Neural cell (in vitro differentiated cells): ENCODE measurements around the gene CRLF2.

Source experiments
- CTCF ChIP-seq: fragments of 450-650 bp; IDR thresholded peaks from 2 replicates; pipeline ENCODE4 v1.5.1; 2014; ENCODE audit warnings: antibody characterized with exemption, mild to moderate bottlenecking, moderate library complexity; ENCODE audit not compliant: poor library complexity, severe bottlenecking
- EP300 ChIP-seq: fragments of 450-650 bp; conservative IDR thresholded peaks from 2 replicates; pipeline ENCODE4 v1.6.1; 2014; ENCODE audit warnings: antibody characterized with exemption, mild to moderate bottlenecking, moderate library complexity; ENCODE audit not compliant: poor library complexity, severe bottlenecking
- EZH2 ChIP-seq: fragments of 200-600, 300-800 bp; shearing (Covaris generic), sonication (generic); IDR thresholded peaks from 2 replicates; pipeline ENCODE4 v1.6.1; 2014; ENCODE audit warnings: antibody characterized with exemption, low read length, borderline replicate concordance, mild to moderate bottlenecking; ENCODE audit not compliant: insufficient read depth, poor library complexity, severe bottlenecking
- MXI1 ChIP-seq: fragments of 450-650 bp; conservative IDR thresholded peaks from 2 replicates; pipeline ENCODE4 v1.6.1; 2014; ENCODE audit warnings: antibody characterized with exemption, mild to moderate bottlenecking; ENCODE audit not compliant: poor library complexity, severe bottlenecking
- POLR2AphosphoS5 ChIP-seq: IDR thresholded peaks from 2 replicates; pipeline ENCODE4 v1.6.1; 2012
- RAD21 ChIP-seq: fragments of 450-650 bp; conservative IDR thresholded peaks from 2 replicates; pipeline ENCODE4 v1.6.1; 2014; ENCODE audit warnings: antibody characterized with exemption, mild to moderate bottlenecking, moderate library complexity
- REST ChIP-seq: IDR thresholded peaks from 2 replicates; pipeline ENCODE4 v1.6.1; 2012; ENCODE audit warnings: borderline replicate concordance
- SMC3 ChIP-seq: fragments of 450-650 bp; conservative IDR thresholded peaks from 2 replicates; pipeline ENCODE4 v1.6.1; 2014; ENCODE audit warnings: antibody characterized with exemption, mild to moderate bottlenecking, moderate library complexity; ENCODE audit not compliant: poor library complexity
- TAF1 ChIP-seq: IDR thresholded peaks from 2 replicates; pipeline ENCODE4 v1.6.1; 2012; ENCODE audit warnings: low read depth

DNA sequence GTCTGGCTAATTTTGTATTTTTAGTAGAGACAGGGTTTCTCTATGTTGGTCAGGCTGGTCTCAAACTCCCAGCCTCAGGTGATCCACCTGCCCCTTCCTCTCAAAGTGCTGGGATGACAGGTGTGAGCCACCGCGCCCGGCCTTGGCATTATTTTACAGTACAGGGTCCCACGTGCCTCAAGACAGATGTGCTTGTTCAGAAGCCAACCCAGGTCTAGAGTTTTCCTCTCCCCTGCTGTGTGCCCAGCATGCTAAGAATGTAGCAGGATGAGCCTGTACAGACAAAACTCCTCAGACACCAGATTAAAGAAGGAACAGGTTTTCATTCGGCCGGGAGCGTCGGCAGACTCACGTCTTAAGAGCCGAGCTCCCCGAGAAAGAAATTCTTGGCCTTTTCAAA is 42.2 kb downstream of the CRLF2 start:
- TF ChIP-seq CTCF = no peak
- no peak for TF ChIP-seq RAD21
- no peak for TF ChIP-seq POLR2AphosphoS5
- no peak for TF ChIP-seq EZH2
- TF ChIP-seq TAF1 = no peak
- no peak for TF ChIP-seq REST
- TF ChIP-seq SMC3 = no peak
- TF ChIP-seq MXI1 = no peak
- TF ChIP-seq EP300 = no peak
